Measurements from ENCODE around the gene FCRLB. TPM values are rescaled to one million over a fixed set of nuclear protein-coding genes. Genes with fewer than 3 reads are reported as not detected.

FCRLB gene
- total and polyA plus RNA-seq, 9 of the 15 experiments (the other 6 are each of a cell fraction or from before 2014, with no cell fraction given), result 0.20 to 4.6 (median 1.3) TPM

GRCh38 chr1:161749509-161750407 is 28.4 kb downstream of the FCRLB start, which contains the start of gene DUSP12 (continued):
- no peak for TF ChIP-seq PYGO2 (tag; IDR thresholded peaks at IDR 0.05)
- TF ChIP-seq ZNF316 (IDR thresholded peaks at IDR 0.05), result peak; percentile 54
- no peak for TF ChIP-seq ZNF311 (CRISPR knock-in tag; IDR thresholded peaks at IDR 0.05)
- no peak for TF ChIP-seq POLR2AphosphoS2 (IDR thresholded peaks at IDR 0.05; ENCODE audit: low read length)
- TF ChIP-seq, protein P1, sequence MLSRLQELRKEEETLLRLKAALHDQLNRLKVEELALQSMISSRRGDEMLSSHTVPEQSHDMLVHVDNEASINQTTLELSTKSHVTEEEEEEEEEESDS (CRISPR knock-in tag; IDR thresholded peaks at IDR 0.05), result no peak
- TF ChIP-seq, protein P2, sequence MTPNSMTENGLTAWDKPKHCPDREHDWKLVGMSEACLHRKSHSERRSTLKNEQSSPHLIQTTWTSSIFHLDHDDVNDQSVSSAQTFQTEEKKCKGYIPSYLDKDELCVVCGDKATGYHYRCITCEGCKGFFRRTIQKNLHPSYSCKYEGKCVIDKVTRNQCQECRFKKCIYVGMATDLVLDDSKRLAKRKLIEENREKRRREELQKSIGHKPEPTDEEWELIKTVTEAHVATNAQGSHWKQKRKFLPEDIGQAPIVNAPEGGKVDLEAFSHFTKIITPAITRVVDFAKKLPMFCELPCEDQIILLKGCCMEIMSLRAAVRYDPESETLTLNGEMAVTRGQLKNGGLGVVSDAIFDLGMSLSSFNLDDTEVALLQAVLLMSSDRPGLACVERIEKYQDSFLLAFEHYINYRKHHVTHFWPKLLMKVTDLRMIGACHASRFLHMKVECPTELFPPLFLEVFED (CRISPR knock-in tag; conservative IDR thresholded peaks at IDR 0.05), result no peak
- TF ChIP-seq MCM5 (IDR thresholded peaks at IDR 0.05; ENCODE audit: low read depth), result no peak
- TF ChIP-seq NFIX (CRISPR knock-in tag; IDR thresholded peaks at IDR 0.05; ENCODE audit: low read depth), result no peak
- TF ChIP-seq SIN3A (IDR thresholded peaks at IDR 0.05; ENCODE audit: borderline replicate concordance in 2 of 2, control insufficient read depth in 1 of 2, low read depth in 2 of 2, low read length in 2 of 2), result peak; percentile 46 to 79; a peak in 3 of 4 replicates
- no peak for TF ChIP-seq ZBTB5 (IDR thresholded peaks at IDR 0.05)
- no peak for TF ChIP-seq U2AF1 (optimal IDR thresholded peaks at IDR 0.05; ENCODE audit: low read depth, low read length)
- no peak for TF ChIP-seq KHSRP (IDR thresholded peaks at IDR 0.05)
- no peak for TF ChIP-seq SMAD2 (IDR thresholded peaks at IDR 0.05; ENCODE audit: low read depth, low read length)
- TF ChIP-seq RBM34 (IDR thresholded peaks at IDR 0.05; ENCODE audit: borderline replicate concordance, insufficient read depth, low read length), result no peak
- no peak for TF ChIP-seq BRF2 (IDR thresholded peaks at IDR 0.05; ENCODE audit: borderline replicate concordance, insufficient read depth, insufficient read length)
- no peak for TF ChIP-seq HSF4 (CRISPR knock-in tag; IDR thresholded peaks at IDR 0.05; ENCODE audit: borderline replicate concordance)
- TF ChIP-seq ZNF354B (CRISPR knock-in tag; IDR thresholded peaks at IDR 0.05), result no peak
- TF ChIP-seq NR2C2 (CRISPR knock-in tag; IDR thresholded peaks at IDR 0.05), result peak; percentile 68; the same call in 1 of the 2 replicates
- TF ChIP-seq NR2C2 (tag; IDR thresholded peaks at IDR 0.05), result peak; percentile 93
- peak; percentile 85 for TF ChIP-seq MAX (CRISPR knock-in tag; IDR thresholded peaks at IDR 0.05)
- TF ChIP-seq CXXC5 (CRISPR knock-in tag; IDR thresholded peaks at IDR 0.05), result peak; percentile 77
- TF ChIP-seq ZNF445 (CRISPR knock-in tag; IDR thresholded peaks at IDR 0.05; ENCODE audit: low read depth), result no peak
- TF ChIP-seq ZBTB17 (CRISPR knock-in tag; IDR thresholded peaks at IDR 0.05), result peak; percentile 52; the same call in 1 of the 2 replicates
- 0 out of 2 replicates have a peak, but pooled peaks have one; percentile 32 for TF ChIP-seq LARP7 (IDR thresholded peaks at IDR 0.05)

All from K562 (cell line).